KOPT-K1 (cell line): Measurements from ENCODE around the gene GHR.
"Not testable (repeated sequence)": the region's sequence is repeated elsewhere in the genome, so short reads cannot be mapped to it uniquely, and the experiment has no call there.

Source experiments
- H3K27ac ChIP-seq: fragments of 200-600 bp; sonication (generic); 2 replicates; pipeline ENCODE4 v1.5.1; 2016; ENCODE audit warnings: antibody characterized with exemption, mild to moderate bottlenecking, low read depth, low read length; ENCODE audit not compliant: poor library complexity, severe bottlenecking
- H3K36me3 ChIP-seq: fragments of 200-600 bp; sonication (generic); 2 replicates; pipeline ENCODE4 v1.5.1; 2017; ENCODE audit warnings: antibody characterized with exemption, mild to moderate bottlenecking, low read length, moderate library complexity; ENCODE audit not compliant: insufficient read depth
- H3K9me3 ChIP-seq: fragments of 200-600 bp; sonication (generic); 2 replicates; pipeline ENCODE4 v1.5.1; 2017; ENCODE audit warnings: antibody characterized with exemption, low read length, mild to moderate bottlenecking; ENCODE audit not compliant: insufficient read depth, poor library complexity, severe bottlenecking

Gene GHR

DNA sequence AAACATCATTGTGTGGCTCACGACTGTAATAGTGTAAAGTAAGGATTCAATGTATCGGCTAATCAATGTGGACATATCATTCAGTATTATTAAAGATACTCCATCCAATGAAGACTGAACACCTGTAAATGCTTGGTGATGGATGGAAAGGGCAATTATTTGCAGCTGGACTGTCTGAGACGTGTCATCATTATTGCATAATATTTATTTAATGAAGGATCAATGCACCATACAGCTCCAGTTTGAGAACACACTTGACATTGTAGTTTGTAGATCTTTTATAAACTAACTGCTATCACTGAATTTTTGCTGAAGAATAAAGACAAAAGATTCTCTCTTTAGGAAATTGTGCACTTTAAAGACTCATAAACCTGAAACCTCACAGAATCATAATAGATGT is 215.7 kb downstream of the GHR start:
- Histone ChIP-seq H3K27ac (no peak overlapping the region), H3K36me3 (no peaks in the 10 kb centered on the region), H3K9me3 (no peaks in the 10 kb centered on the region)

DNA sequence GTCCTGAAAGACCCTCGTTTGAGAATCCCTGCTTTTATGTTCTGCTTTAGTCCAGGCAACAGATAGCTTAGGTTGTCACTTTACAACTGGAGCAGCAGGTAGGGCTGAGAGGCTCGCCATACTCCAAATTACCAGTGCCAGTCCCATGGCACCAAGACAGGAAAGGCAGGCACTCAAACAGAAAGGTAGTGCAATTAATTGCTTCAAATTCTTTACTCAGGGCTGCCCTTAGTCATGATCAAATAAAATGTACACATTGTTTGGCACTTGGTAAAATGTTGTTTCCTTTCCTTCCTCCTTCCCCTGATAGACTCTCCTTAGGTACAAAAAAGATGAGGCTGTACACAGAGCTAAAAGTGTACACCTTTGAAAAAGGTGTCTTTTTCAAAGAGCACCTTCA is 217.6 kb downstream of the GHR start:
- H3K36me3 ChIP-seq, result no peaks in the 10 kb centered on the region
- no peaks in the 10 kb centered on the region for H3K9me3 ChIP-seq

DNA sequence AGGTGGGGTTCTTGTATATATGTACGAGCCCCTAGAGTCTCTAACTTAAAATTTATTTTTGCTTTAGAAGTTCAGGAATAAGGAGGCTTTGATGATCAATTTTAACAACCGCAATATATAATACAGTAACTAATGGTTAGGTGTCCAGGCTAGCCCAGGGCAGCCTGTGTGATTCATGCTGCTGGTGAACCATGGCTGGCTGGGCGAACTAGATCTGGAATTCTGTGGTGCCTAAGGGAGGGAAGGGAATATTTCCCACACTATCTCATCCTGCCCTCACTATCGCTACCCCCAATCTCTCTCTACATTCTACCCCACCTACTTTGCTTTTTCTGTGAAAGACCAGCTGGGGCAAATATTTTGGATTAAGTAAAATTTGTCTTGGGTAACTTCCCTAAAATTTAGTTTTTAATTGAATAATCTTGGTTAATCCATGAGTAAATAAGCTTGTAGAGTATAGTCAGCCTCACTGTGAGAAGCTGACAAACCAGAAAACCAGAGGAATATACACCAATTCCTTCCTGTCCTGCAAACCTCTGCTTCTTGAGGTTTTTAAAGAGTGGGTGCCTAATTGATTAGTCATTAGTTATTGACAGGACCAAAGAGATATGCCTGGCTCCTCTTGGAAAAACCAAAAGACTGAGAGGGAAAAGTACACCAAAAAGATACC is 218.2 kb downstream of the GHR start:
- no peaks in the 10 kb centered on the region for H3K36me3 ChIP-seq
- no peaks in the 10 kb centered on the region for H3K9me3 ChIP-seq
- no peak overlapping the region for H3K27ac ChIP-seq

More for the DNA sequence above, 217.6 kb downstream of the GHR start:
- no peak overlapping the region for H3K27ac ChIP-seq

DNA sequence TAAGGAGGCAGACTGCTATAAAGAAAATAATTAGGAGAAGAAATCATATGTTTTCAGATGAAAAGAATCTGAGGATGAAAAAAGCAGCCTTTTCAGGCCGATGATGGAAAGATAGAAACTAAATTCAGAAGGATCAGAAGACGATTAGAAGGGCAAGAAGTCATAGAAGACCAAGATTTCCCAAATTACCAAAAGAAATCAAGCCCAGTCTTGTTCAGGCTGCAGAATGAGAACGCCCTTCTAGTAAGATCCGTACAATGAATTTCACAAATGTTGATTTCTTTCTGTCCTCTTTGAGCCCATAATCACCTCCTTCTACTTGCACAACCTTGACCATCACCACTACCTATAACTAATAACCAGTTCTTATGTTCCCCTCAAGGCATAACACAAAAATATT is 218.8 kb downstream of the GHR start:
- no peaks in the 10 kb centered on the region for H3K36me3 ChIP-seq

DNA sequence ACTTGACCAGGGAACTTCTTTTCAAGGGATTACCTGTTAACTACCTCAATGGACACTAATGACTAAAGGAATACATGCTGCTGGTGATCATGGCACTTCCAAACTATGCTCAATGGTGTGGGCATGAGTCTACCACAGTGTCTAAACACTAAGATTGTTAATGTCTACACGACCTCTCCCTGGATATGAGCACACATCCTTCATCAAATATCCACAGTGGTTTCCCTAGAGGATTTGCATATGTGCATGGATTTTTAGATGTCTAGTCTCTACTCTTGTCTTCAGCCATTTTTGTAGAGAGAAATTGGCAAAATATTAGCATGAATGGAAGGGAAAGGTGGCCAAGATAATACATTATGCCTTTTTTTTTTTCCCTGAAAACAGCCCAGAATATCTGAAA is 220.1 kb downstream of the GHR start:
- H3K9me3 ChIP-seq, result no peaks in the 10 kb centered on the region
- H3K36me3 ChIP-seq, result no peaks in the 10 kb centered on the region
- H3K27ac ChIP-seq, result no peak overlapping the region

More for the DNA sequence above, 218.8 kb downstream of the GHR start:
- H3K27ac ChIP-seq, result no peak overlapping the region
- H3K9me3 ChIP-seq, result no peaks in the 10 kb centered on the region

DNA sequence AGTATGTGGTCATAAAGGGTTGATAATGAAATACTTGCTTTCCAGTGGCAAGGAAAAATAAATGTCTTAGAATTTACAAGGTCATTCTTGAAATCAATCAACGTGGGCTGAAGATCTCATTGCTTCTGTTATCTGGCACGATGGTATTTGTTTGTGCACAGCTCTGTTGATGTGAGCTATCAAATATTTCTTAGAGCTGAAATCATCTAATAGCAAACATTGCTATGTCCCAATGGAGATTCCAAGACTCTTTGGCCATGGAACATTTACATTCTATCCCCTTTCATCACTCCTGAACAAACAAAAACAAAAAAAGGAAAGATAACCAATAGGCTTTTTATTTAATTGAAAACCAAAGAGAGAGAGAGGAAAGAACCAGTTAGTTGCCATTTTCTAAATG is 221.9 kb downstream of the GHR start:
- Histone ChIP-seq H3K27ac (no peak overlapping the region), H3K9me3 (no peaks in the 10 kb centered on the region), H3K36me3 (no peaks in the 10 kb centered on the region)

DNA sequence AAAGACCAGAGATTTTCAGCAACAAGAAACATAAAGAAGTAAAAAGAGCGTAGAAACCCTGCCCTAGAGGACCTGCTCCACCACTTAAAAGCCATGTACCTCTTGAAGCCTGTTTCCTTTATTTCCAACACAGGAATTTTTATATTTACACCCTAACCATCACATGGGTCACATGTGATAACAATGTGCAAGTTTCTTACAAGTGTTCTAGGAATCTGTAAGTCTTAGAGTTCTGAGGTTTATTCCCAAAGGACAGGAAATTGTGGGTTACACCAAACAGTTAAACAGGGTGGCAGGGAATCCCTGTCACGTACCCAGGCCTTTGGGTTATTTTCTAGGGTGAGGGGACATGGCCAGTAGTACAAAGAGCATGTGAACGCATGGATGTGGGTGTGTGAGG is 224.8 kb downstream of the GHR start:
- no peaks in the 10 kb centered on the region for H3K36me3 ChIP-seq
- H3K9me3 ChIP-seq, result no peaks in the 10 kb centered on the region

DNA sequence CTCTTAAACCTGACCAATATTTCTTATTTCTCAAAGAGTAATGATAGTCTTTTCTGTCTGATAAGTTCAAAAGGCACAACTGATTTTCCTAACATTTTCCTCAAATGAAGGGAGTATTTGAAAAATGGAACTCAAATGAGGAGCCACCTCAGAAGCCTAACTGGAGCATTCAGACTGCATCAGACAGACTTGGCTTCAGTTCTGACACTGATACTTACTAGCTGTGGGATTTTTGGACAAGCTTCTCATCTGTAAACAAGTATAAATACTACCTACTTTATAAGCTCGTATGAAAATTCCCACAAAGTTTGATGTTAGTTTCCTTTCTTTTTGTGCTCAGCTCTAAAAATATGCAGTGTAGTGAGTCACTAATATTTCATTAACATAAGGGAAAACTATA is 225.7 kb downstream of the GHR start:
- H3K36me3 ChIP-seq, result no peaks in the 10 kb centered on the region
- no peaks in the 10 kb centered on the region for H3K9me3 ChIP-seq
- H3K27ac ChIP-seq, result no peak overlapping the region

More for the DNA sequence above, 224.8 kb downstream of the GHR start:
- no peak overlapping the region for H3K27ac ChIP-seq

DNA sequence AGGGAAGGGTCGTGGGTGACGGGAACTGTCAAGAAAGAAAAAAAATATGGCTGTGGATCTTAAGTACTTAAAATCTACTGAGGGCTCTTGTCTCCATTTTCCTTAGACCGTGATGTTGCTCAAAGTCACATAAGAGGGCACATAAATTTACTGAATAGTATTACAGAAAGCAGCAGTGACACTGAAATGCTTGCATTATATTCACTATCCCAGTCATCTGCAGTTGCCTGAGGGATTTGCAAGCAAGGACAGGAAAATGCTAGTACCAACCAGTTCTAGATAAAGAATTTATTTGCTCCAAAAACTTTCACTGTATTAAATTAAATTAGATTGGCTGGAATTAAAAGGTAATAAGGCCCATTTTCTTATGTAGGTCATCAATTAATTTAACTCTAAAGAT is 226.8 kb downstream of the GHR start:
- no peaks in the 10 kb centered on the region for H3K36me3 ChIP-seq
- H3K27ac ChIP-seq, result no peak overlapping the region
- no peaks in the 10 kb centered on the region for H3K9me3 ChIP-seq

DNA sequence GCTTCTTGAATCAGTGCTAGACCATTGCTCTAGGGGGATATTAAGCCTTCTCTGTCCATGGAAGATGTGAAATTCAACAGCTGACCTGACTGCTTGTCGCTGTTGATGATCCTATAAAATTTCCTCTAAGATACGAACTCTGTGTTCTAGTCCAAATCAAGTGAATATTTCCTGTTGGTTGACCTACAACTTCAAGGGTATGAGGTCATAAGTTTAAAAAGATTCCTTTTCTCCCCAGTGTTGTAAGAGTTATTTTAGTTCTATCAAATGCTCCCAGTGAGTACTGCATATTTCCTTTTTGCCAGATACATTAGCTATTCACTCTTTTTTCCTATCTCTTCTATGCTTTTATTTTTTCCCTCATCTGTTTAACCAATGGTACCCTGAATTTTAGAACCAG is 230.5 kb downstream of the GHR start:
- H3K36me3 ChIP-seq, result no peaks in the 10 kb centered on the region
- H3K9me3 ChIP-seq, result no peaks in the 10 kb centered on the region
- H3K27ac ChIP-seq, result no peak overlapping the region

DNA sequence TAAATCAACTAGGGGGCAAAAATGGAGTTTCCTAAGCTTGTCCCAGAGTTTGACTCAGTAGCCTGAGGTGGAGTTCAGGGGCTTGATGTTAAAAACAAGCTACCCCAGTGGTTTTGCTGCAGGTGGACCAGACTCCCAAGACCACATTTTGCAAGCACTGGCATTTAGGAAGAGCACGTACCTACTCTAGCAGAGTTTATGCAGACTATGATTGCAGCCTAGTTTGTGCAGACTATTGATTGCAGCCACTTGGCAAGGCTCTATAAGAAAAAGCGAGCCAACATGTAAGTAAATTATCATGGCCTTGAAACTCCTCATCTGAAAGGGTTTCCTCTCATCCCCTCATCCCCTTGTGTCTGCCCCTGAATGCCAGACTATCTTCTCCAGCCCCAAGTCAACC is 231.4 kb downstream of the GHR start:
- H3K9me3 ChIP-seq, result no peaks in the 10 kb centered on the region
- H3K27ac ChIP-seq, result no peak overlapping the region
- no peaks in the 10 kb centered on the region for H3K36me3 ChIP-seq

DNA sequence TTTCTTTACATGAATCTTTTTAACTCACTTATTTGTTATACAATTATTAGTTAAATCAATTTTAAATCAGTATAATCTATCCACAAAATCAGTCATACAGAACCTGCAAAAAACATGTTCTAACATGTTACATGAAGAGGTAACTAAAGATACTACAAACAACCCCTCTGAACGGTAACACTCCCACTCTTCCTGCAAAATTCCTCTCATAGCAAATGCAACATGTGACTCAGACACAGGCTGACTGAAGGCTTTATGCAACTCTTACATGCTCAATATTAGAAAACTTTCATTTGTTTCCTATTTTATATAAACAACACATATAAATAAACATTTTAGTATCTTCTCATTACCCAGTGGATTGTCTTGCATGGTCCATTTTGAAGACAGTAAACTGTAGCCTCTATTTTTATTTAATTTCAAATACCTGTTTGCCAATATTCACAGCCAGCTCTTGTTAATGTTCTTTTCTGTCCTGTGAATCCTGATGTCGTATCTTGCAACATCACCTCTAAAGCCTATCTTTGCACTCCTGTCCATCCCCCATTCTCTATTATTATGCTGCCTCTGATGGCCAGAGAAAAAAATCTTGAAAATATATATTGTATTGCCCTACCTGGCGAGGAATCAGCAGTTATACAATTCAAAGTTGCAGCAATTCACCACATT is 232.9 kb downstream of the GHR start:
- Histone ChIP-seq H3K9me3 (no peaks in the 10 kb centered on the region), H3K27ac (no peak overlapping the region), H3K36me3 (no peaks in the 10 kb centered on the region)

DNA sequence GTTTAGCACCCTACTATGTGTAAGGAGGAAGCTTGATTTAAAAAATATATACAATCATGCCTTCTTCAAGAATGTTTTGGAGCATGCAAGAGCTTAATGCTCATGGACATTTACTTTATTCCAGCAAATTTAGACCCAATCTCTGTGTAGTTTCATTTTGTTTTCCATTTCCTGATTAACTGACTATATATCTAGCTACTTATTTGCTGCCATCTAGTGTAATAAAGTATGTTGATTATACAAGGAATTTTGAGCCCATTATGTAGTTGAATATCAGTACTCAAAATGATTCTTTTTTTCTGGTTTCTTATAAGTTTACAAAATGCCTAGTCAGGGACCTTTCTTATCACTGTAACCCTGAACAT is 233.4 kb downstream of the GHR start:
- Histone ChIP-seq H3K27ac (no peak overlapping the region), H3K36me3 (no peaks in the 10 kb centered on the region), H3K9me3 (no peaks in the 10 kb centered on the region)

DNA sequence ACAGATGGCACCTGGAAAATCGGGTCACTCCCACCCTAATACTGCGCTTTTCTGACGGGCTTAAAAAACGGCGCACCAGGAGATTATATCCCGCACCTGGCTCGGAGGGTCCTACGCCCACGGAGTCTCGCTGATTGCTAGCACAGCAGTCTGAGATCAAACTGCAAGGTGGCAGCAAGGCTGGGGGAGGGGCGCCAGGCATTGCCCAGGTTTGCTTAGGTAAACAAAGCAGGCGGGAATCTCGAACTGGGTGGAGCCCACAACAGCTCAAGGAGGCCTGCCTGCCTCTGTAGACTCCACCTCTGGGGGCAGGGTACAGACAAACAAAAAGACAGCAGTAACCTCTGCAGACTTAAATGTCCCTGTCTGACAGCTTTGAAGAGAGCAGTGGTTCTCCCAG is 236.6 kb downstream of the GHR start:
- not testable (repeated sequence) for H3K27ac ChIP-seq, H3K36me3 ChIP-seq, H3K9me3 ChIP-seq

DNA sequence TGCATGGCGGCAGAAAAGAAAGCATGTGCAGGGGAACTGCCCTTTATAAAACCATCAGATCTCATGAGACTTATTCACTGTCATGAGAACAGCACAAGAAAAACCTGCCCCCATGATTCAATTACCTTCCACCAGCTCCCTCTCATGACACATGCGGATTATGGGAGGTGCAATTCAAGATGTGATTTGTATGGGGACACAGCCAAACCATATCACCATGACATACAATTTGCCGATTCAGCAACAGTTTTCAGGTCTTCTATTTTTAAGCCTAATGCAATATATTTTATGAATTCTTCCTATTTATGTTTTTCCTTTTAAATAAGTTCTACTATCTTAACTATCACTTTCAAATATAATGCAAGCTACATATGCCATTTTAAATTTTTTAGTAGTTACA is 242.6 kb downstream of the GHR start:
- Histone ChIP-seq H3K27ac (no peak overlapping the region), H3K36me3 (no peaks in the 10 kb centered on the region), H3K9me3 (no peaks in the 10 kb centered on the region)

DNA sequence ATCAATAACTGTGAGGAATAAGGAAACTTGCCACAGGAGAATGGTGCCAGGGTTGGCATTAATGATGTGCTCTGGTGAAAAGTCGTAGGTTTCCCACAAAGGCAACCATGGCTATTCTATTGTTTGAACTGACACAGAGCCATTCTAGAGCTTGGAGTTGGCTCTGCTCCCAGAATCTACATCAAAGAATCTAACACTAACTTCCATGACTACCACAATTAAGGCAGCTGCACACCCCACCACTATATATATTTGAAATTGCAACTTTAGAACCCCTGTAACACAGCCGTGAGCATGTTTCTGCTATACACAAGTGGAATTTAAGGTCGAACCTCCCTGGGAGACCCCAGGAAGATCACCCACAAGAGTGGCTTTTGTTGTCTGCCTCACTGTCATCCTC is 243.6 kb downstream of the GHR start:
- no peaks in the 10 kb centered on the region for H3K9me3 ChIP-seq
- H3K27ac ChIP-seq, result no peak overlapping the region
- no peaks in the 10 kb centered on the region for H3K36me3 ChIP-seq
